GM23338 (cell line): ENCODE measurements around the gene PRPSAP1.

Experiments
- CREB1 ChIP-seq: fragments of 250-450 bp; sonication (Bioruptor Pico); IDR thresholded peaks from 2 replicates; pipeline ENCODE4 v1.5.0; 2020; ENCODE audit warnings: low read depth, mild to moderate bottlenecking, moderate library complexity
- EZH2phosphoT487 ChIP-seq: fragments of 200-600 bp; sonication (generic); IDR thresholded peaks from one replicate; pipeline ENCODE4 v1.8.1; 2018; ENCODE audit warnings: antibody characterized with exemption; ENCODE audit not compliant: unreplicated experiment
- JUNB ChIP-seq: IDR thresholded peaks from one replicate; pipeline ENCODE4 v1.6.1; 2016; ENCODE audit warnings: antibody characterized with exemption; ENCODE audit not compliant: unreplicated experiment
- POLR2AphosphoS5 ChIP-seq: IDR thresholded peaks from 2 replicates; pipeline ENCODE4 v1.6.1; 2016; ENCODE audit warnings: antibody characterized with exemption, low read depth
- TF ChIP-seq, protein P1 (sequence below), 2 experiments: fragments of 200-600 bp in 1 of 2; sonication (generic) in 1 of 2; conservative IDR thresholded peaks; 2 replicates each; pipeline versions ENCODE4 v1.5.1 to v1.6.1; 2016 to 2017; ENCODE audit warnings: antibody characterized with exemption in 2 of 2, low read depth in 2 of 2, mild to moderate bottlenecking in 2 of 2, moderate library complexity in 1 of 2
- TF ChIP-seq, protein P2 (sequence below): IDR thresholded peaks from one replicate; pipeline ENCODE4 v1.6.1; 2018; ENCODE audit warnings: antibody characterized with exemption; ENCODE audit not compliant: unreplicated experiment
- TF ChIP-seq, protein P3 (sequence below): fragments of 250-450 bp; sonication (Bioruptor Pico); IDR thresholded peaks from 2 replicates; pipeline ENCODE4 v1.5.0; 2020; ENCODE audit warnings: mild to moderate bottlenecking, moderate library complexity
- TF ChIP-seq, protein P4 (sequence below): IDR thresholded peaks from 2 replicates; pipeline ENCODE4 v1.6.1; 2016; ENCODE audit warnings: antibody characterized with exemption

DNA sequence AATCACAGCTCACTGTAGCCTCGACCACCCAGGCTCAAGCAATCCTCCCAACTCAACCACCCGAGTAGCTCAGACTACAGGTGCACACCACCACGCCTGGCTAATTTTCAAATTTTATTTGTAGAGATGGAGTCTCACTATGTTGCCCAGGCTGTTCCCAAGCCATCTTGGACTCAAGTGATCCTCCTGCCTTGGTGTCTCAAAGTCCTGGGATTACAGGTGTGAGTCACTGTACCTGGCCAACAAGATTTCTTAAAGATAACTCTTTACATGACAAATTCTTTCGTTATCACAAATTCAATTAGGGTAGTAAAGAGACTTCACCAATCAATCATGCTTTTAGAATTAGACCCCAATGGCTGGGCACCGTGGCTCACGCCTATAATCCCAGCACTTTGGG is 12.4 kb downstream of the PRPSAP1 start:
- TF ChIP-seq POLR2AphosphoS5 (no peak), CREB1 (CRISPR knock-in tag) (no peak), EZH2phosphoT487 (no peak), JUNB (no peak)
- TF ChIP-seq, protein P1, sequence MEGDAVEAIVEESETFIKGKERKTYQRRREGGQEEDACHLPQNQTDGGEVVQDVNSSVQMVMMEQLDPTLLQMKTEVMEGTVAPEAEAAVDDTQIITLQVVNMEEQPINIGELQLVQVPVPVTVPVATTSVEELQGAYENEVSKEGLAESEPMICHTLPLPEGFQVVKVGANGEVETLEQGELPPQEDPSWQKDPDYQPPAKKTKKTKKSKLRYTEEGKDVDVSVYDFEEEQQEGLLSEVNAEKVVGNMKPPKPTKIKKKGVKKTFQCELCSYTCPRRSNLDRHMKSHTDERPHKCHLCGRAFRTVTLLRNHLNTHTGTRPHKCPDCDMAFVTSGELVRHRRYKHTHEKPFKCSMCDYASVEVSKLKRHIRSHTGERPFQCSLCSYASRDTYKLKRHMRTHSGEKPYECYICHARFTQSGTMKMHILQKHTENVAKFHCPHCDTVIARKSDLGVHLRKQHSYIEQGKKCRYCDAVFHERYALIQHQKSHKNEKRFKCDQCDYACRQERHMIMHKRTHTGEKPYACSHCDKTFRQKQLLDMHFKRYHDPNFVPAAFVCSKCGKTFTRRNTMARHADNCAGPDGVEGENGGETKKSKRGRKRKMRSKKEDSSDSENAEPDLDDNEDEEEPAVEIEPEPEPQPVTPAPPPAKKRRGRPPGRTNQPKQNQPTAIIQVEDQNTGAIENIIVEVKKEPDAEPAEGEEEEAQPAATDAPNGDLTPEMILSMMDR (conservative IDR thresholded peaks at IDR 0.05; ENCODE audit: low read depth in 2 of 2) = no peak
- TF ChIP-seq, protein P2, sequence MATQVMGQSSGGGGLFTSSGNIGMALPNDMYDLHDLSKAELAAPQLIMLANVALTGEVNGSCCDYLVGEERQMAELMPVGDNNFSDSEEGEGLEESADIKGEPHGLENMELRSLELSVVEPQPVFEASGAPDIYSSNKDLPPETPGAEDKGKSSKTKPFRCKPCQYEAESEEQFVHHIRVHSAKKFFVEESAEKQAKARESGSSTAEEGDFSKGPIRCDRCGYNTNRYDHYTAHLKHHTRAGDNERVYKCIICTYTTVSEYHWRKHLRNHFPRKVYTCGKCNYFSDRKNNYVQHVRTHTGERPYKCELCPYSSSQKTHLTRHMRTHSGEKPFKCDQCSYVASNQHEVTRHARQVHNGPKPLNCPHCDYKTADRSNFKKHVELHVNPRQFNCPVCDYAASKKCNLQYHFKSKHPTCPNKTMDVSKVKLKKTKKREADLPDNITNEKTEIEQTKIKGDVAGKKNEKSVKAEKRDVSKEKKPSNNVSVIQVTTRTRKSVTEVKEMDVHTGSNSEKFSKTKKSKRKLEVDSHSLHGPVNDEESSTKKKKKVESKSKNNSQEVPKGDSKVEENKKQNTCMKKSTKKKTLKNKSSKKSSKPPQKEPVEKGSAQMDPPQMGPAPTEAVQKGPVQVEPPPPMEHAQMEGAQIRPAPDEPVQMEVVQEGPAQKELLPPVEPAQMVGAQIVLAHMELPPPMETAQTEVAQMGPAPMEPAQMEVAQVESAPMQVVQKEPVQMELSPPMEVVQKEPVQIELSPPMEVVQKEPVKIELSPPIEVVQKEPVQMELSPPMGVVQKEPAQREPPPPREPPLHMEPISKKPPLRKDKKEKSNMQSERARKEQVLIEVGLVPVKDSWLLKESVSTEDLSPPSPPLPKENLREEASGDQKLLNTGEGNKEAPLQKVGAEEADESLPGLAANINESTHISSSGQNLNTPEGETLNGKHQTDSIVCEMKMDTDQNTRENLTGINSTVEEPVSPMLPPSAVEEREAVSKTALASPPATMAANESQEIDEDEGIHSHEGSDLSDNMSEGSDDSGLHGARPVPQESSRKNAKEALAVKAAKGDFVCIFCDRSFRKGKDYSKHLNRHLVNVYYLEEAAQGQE = no peak
- TF ChIP-seq, protein P3, sequence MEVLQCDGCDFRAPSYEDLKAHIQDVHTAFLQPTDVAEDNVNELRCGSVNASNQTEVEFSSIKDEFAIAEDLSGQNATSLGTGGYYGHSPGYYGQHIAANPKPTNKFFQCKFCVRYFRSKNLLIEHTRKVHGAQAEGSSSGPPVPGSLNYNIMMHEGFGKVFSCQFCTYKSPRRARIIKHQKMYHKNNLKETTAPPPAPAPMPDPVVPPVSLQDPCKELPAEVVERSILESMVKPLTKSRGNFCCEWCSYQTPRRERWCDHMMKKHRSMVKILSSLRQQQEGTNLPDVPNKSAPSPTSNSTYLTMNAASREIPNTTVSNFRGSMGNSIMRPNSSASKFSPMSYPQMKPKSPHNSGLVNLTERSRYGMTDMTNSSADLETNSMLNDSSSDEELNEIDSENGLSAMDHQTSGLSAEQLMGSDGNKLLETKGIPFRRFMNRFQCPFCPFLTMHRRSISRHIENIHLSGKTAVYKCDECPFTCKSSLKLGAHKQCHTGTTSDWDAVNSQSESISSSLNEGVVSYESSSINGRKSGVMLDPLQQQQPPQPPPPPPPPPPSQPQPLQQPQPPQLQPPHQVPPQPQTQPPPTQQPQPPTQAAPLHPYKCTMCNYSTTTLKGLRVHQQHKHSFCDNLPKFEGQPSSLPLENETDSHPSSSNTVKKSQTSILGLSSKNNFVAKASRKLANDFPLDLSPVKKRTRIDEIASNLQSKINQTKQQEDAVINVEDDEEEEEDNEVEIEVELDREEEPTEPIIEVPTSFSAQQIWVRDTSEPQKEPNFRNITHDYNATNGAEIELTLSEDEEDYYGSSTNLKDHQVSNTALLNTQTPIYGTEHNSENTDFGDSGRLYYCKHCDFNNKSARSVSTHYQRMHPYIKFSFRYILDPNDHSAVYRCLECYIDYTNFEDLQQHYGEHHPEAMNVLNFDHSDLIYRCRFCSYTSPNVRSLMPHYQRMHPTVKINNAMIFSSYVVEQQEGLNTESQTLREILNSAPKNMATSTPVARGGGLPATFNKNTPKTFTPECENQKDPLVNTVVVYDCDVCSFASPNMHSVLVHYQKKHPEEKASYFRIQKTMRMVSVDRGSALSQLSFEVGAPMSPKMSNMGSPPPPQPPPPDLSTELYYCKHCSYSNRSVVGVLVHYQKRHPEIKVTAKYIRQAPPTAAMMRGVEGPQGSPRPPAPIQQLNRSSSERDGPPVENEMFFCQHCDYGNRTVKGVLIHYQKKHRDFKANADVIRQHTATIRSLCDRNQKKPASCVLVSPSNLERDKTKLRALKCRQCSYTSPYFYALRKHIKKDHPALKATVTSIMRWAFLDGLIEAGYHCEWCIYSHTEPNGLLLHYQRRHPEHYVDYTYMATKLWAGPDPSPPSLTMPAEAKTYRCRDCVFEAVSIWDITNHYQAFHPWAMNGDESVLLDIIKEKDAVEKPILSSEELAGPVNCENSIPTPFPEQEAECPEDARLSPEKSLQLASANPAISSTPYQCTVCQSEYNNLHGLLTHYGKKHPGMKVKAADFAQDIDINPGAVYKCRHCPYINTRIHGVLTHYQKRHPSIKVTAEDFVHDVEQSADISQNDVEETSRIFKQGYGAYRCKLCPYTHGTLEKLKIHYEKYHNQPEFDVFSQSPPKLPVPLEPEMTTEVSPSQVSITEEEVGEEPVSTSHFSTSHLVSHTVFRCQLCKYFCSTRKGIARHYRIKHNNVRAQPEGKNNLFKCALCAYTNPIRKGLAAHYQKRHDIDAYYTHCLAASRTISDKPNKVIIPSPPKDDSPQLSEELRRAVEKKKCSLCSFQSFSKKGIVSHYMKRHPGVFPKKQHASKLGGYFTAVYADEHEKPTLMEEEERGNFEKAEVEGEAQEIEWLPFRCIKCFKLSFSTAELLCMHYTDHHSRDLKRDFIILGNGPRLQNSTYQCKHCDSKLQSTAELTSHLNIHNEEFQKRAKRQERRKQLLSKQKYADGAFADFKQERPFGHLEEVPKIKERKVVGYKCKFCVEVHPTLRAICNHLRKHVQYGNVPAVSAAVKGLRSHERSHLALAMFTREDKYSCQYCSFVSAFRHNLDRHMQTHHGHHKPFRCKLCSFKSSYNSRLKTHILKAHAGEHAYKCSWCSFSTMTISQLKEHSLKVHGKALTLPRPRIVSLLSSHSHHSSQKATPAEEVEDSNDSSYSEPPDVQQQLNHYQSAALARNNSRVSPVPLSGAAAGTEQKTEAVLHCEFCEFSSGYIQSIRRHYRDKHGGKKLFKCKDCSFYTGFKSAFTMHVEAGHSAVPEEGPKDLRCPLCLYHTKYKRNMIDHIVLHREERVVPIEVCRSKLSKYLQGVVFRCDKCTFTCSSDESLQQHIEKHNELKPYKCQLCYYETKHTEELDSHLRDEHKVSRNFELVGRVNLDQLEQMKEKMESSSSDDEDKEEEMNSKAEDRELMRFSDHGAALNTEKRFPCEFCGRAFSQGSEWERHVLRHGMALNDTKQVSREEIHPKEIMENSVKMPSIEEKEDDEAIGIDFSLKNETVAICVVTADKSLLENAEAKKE (CRISPR knock-in tag) = no peak
- TF ChIP-seq, protein P4, sequence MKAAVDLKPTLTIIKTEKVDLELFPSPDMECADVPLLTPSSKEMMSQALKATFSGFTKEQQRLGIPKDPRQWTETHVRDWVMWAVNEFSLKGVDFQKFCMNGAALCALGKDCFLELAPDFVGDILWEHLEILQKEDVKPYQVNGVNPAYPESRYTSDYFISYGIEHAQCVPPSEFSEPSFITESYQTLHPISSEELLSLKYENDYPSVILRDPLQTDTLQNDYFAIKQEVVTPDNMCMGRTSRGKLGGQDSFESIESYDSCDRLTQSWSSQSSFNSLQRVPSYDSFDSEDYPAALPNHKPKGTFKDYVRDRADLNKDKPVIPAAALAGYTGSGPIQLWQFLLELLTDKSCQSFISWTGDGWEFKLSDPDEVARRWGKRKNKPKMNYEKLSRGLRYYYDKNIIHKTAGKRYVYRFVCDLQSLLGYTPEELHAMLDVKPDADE = no peak
